ENCODE results near the gene CTSL.

DNA sequence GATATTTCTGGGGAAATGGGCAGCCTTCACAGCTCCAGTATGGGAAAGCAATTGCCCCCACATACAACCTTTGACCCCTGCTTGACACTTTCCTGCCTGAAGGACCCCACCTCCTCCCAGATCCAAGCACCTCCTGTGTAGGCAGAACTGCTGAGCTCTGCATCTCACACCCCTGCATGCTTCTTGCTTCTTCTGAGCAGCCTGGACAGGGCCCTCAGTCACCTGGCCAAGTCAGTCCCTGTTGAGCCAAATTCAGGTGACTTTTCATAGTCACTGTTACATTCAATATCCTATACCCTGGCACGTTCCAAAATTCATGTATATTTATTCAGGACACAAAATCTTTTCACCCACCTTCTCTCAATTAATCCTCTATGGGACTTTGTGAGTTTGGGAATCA, 30.4 kb upstream of the CTSL start:
- TF ChIP-seq, protein P1, sequence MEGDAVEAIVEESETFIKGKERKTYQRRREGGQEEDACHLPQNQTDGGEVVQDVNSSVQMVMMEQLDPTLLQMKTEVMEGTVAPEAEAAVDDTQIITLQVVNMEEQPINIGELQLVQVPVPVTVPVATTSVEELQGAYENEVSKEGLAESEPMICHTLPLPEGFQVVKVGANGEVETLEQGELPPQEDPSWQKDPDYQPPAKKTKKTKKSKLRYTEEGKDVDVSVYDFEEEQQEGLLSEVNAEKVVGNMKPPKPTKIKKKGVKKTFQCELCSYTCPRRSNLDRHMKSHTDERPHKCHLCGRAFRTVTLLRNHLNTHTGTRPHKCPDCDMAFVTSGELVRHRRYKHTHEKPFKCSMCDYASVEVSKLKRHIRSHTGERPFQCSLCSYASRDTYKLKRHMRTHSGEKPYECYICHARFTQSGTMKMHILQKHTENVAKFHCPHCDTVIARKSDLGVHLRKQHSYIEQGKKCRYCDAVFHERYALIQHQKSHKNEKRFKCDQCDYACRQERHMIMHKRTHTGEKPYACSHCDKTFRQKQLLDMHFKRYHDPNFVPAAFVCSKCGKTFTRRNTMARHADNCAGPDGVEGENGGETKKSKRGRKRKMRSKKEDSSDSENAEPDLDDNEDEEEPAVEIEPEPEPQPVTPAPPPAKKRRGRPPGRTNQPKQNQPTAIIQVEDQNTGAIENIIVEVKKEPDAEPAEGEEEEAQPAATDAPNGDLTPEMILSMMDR (IDR thresholded peaks at IDR 0.05), result no peak
- no peak for TF ChIP-seq ZFX (IDR thresholded peaks at IDR 0.05; ENCODE audit: borderline replicate concordance)

Data from 22Rv1 (cell line).